WTC11 (cell line): Measurements from ENCODE around the gene GPR3.

Experiments
- ARID4B ChIP-seq: sonication (generic); formaldehyde crosslinking; IDR thresholded peaks from 2 replicates; pipeline ENCODE4 v1.8.0; 2023; ENCODE audit warnings: missing genetic modification reagents, mild to moderate bottlenecking, borderline replicate concordance
- ATF2 ChIP-seq: sonication (generic); formaldehyde crosslinking; IDR thresholded peaks from 2 replicates; pipeline ENCODE4 v1.8.1; 2022; ENCODE audit warnings: low read depth, missing genetic modification reagents, borderline replicate concordance
- CTCF ChIP-seq: fragments of 200-600 bp; IDR thresholded peaks from 2 replicates; pipeline ENCODE4 v1.8.0; 2022; ENCODE audit warnings: antibody characterized with exemption
- E2F4 ChIP-seq: sonication (generic); formaldehyde crosslinking; IDR thresholded peaks from 2 replicates; pipeline ENCODE4 v1.8.1; 2022; ENCODE audit warnings: low read depth, mild to moderate bottlenecking, moderate library complexity, missing genetic modification reagents, borderline replicate concordance
- ESRRA ChIP-seq: sonication (generic); formaldehyde crosslinking; IDR thresholded peaks from 2 replicates; pipeline ENCODE4 v1.8.1; 2022; ENCODE audit warnings: mild to moderate bottlenecking, missing genetic modification reagents, borderline replicate concordance
- HMGXB4 ChIP-seq: sonication (generic); formaldehyde crosslinking; IDR thresholded peaks from 2 replicates; pipeline ENCODE4 v1.8.1; 2023; ENCODE audit warnings: mild to moderate bottlenecking, moderate library complexity, missing genetic modification reagents
- NFE2L1 ChIP-seq: sonication (generic); formaldehyde crosslinking; IDR thresholded peaks from 2 replicates; pipeline ENCODE4 v1.8.1; 2023; ENCODE audit warnings: missing genetic modification reagents
- RELA ChIP-seq: sonication (generic); formaldehyde crosslinking; IDR thresholded peaks from 2 replicates; pipeline ENCODE4 v1.8.1; 2022; ENCODE audit warnings: missing genetic modification reagents, mild to moderate bottlenecking, borderline replicate concordance
- SP1 ChIP-seq: sonication (generic); formaldehyde crosslinking; conservative IDR thresholded peaks from 2 replicates; pipeline ENCODE4 v1.8.1; 2022; ENCODE audit warnings: missing genetic modification reagents
- USF2 ChIP-seq: sonication (generic); formaldehyde crosslinking; IDR thresholded peaks from 2 replicates; pipeline ENCODE4 v1.8.1; 2023; ENCODE audit warnings: mild to moderate bottlenecking, missing genetic modification reagents, moderate library complexity
- ZNF219 ChIP-seq: sonication (generic); formaldehyde crosslinking; IDR thresholded peaks from 2 replicates; pipeline ENCODE4 v1.8.0; 2023; ENCODE audit warnings: missing genetic modification reagents, mild to moderate bottlenecking, borderline replicate concordance
- ZNF423 ChIP-seq: fragments of 250-450 bp; sonication (Bioruptor Pico); IDR thresholded peaks from 2 replicates; pipeline ENCODE4 v2.1.2; 2022; ENCODE audit warnings: mild to moderate bottlenecking, moderate library complexity
- ZNF671 ChIP-seq: fragments of 250-450 bp; sonication (Bioruptor Pico); IDR thresholded peaks from 2 replicates; pipeline ENCODE4 v1.8.0; 2021; ENCODE audit warnings: mild to moderate bottlenecking

GRCh38 chr1:27346991-27347624 is 45.3 kb upstream of the GPR3 start:
- TF ChIP-seq ESRRA (CRISPR knock-in tag) (no peak), CTCF (no peak), USF2 (CRISPR knock-in tag) (no peak), ARID4B (CRISPR knock-in tag) (no peak), ZNF219 (CRISPR knock-in tag) (no peak), RELA (CRISPR knock-in tag) (no peak), HMGXB4 (no peak), ZNF671 (no peak), SP1 (no peak), E2F4 (CRISPR knock-in tag) (no peak), ATF2 (CRISPR knock-in tag) (no peak), ZNF423 (no peak), NFE2L1 (CRISPR knock-in tag) (no peak)
